CD4-positive, alpha-beta T cell treated with Interleukin-15 for 4 hours (primary cell): Measurements from ENCODE around the gene PNPLA5.

Source experiments
- DNase-seq: peaks from one replicate; pipeline ENCODE4 v3.0.0-alpha.2; 2020; ENCODE audit warnings: low spot score

Gene PNPLA5

GRCh38 chr22:43854786-43855271, 37.0 kb downstream of the PNPLA5 start:
- no peak for DNase-seq

DNA sequence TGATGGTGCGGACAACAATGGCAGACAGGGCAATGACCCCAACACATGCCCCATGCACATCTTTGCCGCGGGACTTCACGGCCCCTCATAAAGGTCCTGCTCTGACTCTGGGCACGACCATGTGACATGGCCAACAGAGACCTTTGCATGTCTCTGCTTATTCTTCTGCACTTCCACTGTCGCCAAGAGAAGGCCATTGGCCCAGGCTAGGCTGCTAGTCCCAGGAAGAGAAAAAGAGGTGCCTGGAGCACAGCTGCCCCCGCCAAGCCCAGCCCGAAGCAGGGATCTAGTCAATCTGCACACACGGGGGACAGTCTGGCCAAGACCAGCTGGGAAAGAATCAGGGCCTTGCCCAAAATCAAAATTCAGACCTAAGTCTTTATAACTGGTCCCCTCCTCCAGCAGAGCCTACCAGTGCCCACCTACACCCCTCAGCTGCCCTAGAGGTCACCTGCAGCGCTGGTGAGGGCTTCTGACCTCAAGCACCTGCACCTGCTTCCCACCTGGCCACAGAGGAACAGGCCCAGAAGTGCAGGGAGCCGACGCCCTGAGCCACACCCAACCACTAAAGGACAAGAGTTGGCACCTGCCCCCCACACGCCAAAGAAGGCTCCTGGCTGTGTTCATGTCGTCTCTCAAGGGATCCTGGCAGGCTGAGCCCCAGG, 37.6 kb downstream of the PNPLA5 start:
- no peak for DNase-seq

- DNase-seq: no peak
Measured at GRCh38 chr22:43853328-43853931, 38.4 kb downstream of the PNPLA5 start.

GRCh38 chr22:43852573-43853327, 39.1 kb downstream of the PNPLA5 start:
- no peak for DNase-seq

DNA sequence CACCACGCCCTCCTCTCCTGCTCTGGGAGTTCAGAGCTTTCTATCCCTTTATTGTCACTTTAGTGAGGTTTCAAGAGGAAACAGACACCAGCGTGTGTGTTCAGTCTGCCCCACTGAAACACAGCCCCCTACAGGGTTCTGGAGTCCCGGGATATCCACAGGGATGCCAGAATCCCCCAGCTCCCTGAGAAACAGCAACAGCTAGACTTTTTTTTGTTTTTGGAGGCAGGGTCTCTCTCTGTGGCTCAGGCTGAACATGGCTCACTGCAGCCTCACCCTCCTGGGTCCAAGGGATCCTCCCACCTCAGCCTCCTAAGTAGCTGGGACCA, 39.9 kb downstream of the PNPLA5 start:
- DNase-seq: no peak

- no peak for DNase-seq
Measured at GRCh38 chr22:43851058-43851978, 40.5 kb downstream of the PNPLA5 start.

- DNase-seq: no peak
Measured at GRCh38 chr22:43850529-43850928, 41.3 kb downstream of the PNPLA5 start.

DNA sequence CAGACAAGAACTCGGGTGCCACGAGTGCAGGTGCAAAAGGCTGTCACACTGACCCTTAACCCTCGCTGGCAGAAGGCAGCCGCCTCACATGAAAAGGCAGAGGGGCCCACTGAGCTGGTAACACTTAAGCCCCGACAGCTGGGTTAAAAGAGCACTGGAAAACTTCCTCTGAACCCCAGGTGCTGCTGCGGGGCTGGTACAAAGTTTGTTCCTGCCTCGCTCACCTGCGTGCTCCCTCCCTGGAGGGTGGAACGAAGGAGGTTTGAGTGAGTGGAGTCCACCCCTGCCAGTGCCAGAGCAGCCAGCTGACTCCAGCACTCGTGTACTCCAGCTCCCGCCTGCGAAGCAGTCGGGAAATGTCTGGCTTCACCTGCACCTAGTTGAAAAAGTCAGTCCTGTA, 42.1 kb downstream of the PNPLA5 start:
- DNase-seq: no peak

DNA sequence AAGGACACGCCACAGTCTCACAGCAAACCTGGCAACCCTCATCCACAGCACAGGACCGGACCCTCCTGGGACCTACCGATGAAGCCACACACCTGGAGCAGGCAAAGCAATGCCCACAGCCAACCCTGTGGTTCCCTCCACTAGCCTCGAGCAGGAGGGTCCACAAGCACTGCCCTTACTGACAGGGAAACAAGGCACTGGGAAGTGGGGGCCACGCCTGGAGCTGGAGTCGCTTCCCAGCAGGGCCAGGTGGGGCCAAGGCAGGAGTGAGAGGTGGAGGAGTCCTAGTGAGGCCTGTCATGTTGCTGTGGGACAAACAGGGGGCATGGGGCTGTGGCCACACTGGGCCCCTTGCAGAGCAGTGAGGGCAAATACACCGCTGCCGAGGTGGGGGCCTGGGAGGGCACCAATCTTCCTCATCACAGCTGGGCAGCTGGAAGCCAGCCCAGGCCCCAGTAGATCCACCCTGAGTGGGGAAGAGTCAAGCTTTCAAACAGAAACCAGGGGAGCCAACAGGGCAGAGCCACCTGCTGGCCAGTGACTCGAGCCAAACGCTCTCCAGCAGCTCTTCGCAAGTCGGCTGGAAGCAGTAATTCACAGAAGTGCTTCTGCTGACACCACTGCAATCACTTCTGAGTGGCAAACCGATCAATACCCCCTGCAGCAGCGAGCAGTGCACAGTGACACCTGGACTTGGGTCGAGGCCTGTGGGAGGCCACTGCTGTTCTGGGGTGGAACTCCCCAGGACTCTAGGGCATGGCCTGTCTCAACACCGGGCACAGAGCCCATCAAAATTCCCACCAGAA, 43.2 kb downstream of the PNPLA5 start:
- DNase-seq: no peak

DNA sequence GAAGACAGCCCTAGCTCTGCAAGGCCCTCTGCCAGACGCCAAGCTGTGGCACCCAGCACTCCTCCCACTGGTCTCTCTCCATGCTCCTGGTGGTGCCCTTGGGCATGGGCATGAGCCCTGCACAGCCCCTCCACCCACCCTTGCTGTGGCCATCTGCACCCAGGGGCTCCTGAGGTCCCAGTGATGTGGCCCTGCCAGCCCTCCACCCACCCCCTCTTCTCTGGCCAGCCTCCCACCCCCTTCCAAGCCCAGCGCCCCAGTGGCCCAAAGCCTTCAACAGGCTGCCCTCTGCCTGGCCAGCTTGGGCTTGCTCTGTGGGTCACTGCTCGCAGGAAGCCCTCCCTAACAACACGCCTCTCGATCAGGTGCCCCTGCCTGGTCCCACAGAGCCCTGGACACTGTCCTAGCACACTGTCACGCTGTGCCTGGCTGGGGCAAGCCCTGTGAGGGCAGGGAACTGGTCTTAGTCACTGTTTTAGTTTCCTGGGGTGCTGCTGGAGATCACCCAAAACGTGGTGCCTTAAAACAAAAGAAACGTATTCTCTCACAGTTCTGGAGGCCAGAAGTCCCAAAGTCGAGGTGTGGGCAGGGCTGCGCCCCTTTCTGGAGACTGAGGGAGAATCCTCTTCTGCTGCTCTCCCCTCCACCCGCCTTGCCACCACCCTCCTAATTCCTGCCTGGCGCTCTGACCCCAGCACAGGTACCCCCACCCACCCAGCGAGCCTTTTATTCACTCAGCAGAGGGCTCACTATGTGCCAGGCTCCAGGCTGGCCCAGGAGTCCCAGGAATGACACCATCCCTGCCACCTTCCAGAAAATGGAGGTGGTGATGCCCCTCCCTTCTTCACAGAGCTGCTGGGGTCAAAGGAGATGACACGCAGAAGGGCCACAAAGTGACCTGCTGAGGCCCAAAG, 44.2 kb downstream of the PNPLA5 start:
- no peak for DNase-seq

DNA sequence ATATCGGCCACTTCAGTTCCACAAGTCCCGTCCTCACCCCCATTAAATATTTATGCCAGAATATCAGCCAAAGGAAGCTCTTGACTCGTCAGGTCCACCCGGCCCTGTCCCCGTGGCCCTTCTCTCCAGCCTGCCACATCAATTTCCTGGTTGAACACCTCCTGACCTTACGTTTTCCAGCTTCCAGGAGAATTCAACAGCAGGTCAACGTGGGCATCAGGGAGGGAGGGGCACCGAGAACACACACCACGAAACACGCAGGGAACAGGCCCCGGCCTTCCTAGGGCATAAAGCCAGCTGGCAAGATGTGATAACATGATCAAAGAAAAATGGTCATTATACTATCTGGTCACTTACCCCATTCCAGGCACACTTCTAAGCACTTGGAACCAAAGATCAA, 44.8 kb downstream of the PNPLA5 start:
- DNase-seq: no peak

GRCh38 chr22:43845981-43846380, 45.8 kb downstream of the PNPLA5 start:
- DNase-seq: no peak

DNA sequence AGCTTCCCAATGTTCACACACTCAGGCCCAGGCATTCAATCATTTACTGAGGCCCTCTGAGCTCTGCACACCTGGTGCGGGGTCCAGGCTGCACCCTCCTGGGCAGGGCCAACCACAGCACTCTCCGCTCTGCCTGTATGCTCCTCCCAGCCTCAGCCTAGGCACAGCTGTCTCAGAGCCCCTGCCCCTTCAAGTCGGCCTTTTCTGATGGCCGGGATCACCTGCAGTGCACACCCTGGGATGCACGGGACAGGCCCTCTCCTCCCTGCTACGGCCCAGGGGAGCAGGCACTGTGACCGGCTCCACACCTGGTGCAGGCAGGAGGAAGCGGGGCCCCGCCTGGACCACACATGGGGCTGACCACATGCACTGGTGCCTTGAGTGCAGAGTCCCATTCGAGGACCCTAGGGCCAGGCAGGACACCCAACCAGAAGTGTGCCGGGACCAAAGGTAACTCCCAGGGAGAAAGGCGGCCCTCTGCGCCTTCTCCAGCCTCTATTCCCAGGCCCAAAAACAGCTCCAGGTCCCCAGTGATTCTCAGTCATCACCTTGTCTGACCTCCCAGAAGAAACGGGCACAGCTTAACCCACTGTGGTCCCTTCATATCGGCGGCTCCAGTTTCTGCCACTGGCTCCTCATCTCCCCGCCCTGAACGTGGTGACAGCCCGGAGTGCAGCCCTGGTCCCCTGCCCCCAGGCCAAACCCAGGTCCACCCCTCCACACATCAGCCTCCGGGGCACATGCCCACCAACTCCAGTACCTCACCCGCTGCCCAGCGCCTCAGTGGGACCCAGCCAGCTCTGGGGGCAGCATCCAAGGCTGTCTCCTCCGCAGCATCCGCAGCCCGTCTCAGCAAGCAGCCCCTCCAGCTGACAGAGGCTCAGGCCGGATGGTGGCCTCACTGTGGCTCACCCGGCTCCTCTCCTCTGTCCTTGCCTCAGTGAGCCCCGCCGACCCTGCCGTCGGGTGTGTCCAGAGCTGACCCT, 47.0 kb downstream of the PNPLA5 start:
- no peak for DNase-seq

DNA sequence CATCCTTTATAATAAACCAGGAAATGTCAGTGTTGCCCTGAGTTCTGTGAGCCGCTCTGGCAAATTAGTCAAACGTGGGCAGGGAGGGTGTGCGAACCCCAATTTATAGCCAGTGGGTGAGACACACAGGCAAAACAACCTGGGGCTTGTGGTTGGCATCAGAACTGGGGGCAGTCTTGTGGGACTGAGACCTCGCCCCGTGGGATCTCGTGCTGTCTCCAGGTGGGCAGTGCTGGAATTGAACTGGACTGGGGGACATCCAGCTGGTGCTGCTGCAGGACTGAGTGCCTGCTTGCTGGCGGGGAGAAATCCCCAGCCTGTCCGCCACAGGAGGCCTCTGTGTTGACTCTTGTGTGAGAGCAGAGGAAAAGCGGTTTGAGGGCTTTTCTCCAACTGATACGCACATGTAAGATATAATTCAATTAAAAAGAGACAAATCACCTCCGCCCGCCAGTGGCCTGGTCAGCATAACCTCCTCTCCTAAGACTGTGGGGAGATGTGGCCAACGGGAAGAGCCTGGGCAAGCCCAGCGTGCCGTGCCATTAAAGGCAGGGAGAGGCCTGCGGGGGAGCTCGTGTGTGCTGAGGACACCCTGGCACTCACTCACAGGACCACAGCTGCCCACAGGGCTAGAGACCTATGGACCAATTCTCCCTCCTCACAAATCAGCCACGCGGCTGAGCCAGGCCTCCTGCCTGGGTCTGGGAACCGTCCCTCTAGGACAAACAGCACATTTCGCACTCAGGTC, 47.9 kb downstream of the PNPLA5 start:
- DNase-seq: no peak

DNA sequence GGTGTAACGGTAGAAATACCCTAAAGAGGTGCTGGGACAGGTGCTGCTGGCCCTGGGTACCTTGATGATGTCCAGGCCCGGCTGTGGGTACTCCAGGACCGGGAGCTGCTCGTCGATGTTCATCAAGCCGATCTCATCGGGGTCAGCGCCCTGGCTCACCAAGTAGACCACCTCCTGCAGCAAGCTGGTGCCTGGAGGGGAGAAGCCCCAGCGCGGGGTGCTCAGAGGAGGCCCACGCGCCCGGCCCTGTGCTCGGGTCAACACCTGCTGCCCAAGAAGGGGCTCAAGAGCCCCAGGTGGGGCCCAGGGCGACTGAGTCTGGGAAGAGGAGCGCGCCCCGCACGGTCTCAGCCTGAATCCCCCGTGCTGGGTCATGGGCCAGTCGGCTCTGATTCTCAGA, 50.1 kb downstream of the PNPLA5 start:
- no peak for DNase-seq

GRCh38 chr22:43840851-43841250, 51.0 kb downstream of the PNPLA5 start:
- no peak for DNase-seq

GRCh38 chr22:43840431-43840830, 51.4 kb downstream of the PNPLA5 start:
- DNase-seq: no peak

DNA sequence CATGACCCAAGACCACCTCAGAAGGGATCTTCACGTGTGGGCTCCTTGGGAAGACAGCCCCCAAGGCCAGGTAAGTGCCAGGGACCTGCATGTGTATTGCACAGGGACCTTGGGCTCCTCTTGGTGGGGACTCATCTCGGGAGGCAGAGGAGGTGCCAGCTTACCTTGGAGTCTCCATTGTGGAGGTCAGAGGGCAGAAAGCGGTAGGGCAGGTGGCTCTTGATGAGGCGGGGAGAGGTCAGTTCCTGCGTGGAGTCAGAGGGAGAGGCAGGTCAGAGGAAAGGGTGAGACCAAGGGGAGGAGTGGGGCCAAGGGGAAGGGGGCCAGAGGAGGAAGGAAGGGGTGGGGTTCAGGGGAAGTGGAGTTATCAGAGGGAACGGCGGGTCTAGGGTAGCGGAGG, 52.0 kb downstream of the PNPLA5 start:
- DNase-seq: no peak
